ENCODE data around the gene GRIK5.
A peak's percentile ranks its signal among the peaks of the same experiment; 100 is the strongest.
"Not testable (repeated sequence)": the region's sequence is repeated elsewhere in the genome, so short reads cannot be mapped to it uniquely, and the experiment has no call there.

GRIK5 gene

DNA sequence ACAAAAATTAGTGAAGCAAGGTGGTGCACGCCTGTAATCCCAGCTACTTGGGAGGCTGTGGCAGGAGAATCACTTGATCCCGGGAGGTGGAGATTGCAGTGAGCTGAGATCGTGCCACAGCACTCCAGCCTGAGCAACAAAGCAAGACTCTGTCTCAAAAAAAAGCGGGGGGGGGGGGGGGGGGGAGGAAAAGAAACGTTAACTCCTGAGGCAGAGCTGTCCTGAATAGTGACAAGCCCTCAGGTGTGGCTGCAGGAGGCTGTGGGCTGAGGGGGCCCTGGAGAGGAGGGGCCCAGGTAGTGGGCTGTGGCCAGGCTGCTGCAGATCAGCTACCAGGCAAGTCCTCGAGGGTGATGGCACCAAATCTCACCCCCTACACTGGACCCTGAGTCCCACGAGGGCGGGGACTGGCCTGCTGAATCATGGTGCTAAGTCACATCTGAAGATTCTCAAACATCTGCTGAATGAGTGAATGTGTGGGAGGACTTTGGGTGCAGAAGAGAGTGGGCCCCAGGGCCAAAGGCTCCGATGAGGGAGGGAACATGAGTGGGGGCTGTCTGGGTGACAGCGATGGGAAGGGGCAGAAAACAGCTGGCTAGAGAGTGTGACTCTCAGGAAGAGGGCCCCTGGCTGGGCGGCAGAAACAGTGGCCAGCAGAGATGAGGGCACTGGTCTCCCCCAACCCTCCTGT lies 51.4 kb downstream of the GRIK5 start:
- Histone ChIP-seq H3K36me3 (ENCODE audit: insufficient read depth, low read length) (no peaks in the 10 kb centered on the region), H3K9ac (ENCODE audit: insufficient read length) (no peak overlapping the region), H3K27ac (no peak overlapping the region), H3K9me3 (ENCODE audit: low read depth, low read length) (no peaks in the 10 kb centered on the region), H3K4me3 (no peak overlapping the region)
- no peak for TF ChIP-seq FOXP2 (optimal IDR thresholded peaks at IDR 0.05; ENCODE audit: control extremely low read depth, extremely low read length, insufficient read depth)
- TF ChIP-seq EZH2 (IDR thresholded peaks at IDR 0.05), result no peak
- no peak for TF ChIP-seq POLR2AphosphoS5 (IDR thresholded peaks at IDR 0.05; ENCODE audit: borderline replicate concordance, low read depth, low read length)
- no peak for DNase-seq (ENCODE audit: low read depth, low spot score)

DNA sequence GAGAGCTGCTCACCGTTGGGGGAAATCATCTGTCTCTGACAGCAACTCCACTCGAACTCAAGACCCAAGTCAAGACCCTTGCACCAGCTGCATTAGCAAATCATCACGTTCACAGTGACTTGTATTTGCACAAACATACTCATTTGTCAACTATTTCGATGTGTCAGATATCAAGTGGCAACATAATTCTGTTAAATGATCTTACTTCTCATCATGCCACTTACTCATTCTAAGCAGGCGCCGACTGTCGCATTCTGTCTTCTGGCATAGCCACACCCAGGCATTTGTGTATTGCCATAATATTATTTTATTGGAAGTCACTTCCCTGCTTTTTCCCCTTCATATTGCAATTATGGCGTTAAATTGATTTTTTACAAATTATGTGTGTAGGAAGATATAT lies 53.0 kb downstream of the GRIK5 start:
- DNase-seq (ENCODE audit: low read depth, low spot score), result no peak
- Histone ChIP-seq H3K9ac (ENCODE audit: insufficient read length) (no peak overlapping the region), H3K27ac (no peak overlapping the region), H3K36me3 (ENCODE audit: insufficient read depth, low read length) (no peaks in the 10 kb centered on the region), H3K9me3 (ENCODE audit: low read depth, low read length) (no peaks in the 10 kb centered on the region), H3K4me3 (no peak overlapping the region)
- TF ChIP-seq FOXP2 (optimal IDR thresholded peaks at IDR 0.05; ENCODE audit: control extremely low read depth, extremely low read length, insufficient read depth) (no peak), POLR2AphosphoS5 (IDR thresholded peaks at IDR 0.05; ENCODE audit: borderline replicate concordance, low read depth, low read length) (no peak), EZH2 (IDR thresholded peaks at IDR 0.05) (no peak)

DNA sequence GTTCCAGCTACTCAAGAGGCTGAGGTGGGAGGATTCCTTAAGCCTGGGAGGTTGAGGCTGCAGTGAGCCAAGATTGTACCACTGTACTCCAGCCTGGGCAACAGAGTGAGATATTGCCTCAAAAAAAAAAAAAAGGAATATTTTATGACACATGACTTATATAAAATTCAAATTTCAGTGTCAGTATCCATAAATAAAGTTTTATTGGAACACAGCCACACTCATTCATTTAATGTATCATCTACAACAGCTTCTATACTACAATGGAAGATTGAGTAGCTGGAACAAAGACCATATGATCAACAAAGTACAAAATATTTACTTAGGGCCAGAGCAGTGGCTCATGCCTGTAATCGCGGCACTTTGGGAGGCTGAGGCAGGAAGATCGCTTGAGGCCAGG lies 57.3 kb downstream of the GRIK5 start:
- H3K27ac ChIP-seq, result 0 out of 2 replicates have a peak overlapping the region, but pooled peaks have one; percentile 13
- H3K9me3 ChIP-seq (ENCODE audit: low read depth, low read length); H3K4me3 ChIP-seq; H3K36me3 ChIP-seq (ENCODE audit: insufficient read depth, low read length); DNase-seq (ENCODE audit: low read depth, low spot score); H3K9ac ChIP-seq (ENCODE audit: insufficient read length): not testable (repeated sequence)

DNA sequence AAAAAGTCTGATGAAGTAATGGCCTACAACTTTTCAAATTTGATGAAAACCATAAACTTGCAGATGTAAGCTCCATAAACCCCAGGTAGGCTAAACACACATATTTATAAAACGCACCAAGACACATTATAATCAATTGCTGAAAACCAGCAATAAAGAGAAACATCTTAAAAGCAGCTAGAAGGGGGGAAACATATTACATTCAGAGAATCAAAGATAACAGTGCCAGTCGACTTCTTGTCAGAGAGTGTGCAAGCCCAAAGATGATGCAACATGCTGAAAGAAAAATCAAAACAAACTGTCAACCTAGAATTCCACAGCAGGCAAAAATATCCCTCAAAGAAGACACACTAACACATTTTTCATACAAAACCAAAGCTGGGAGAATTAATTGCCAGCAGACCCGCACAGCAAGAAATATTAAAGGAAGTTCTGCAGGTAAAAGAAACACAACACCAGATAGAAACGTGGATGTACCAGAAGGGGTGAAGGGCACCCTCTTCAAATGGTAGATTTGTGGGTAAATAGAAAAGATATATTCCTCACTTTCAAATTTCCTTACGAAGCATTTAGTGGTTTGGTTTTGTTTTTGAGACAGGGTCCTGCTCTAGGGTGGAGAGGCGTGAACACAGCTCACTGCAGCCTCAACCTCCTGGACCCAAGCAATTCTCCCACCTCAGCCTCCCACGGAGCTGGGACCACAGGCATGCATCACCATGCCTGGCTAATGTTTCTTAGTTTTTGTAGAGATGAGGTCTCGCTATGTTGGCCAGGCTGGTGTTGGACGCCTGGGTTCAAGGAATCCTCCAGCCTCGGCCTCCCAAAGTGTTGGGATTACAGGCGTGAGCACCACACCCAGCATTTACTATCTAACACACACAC lies 59.5 kb downstream of the GRIK5 start:
- H3K27ac ChIP-seq, result peak overlapping the region; percentile 99
- H3K36me3 ChIP-seq (ENCODE audit: insufficient read depth, low read length), result no peaks in the 10 kb centered on the region
- DNase-seq (ENCODE audit: low read depth, low spot score), result no peak
- H3K9me3 ChIP-seq (ENCODE audit: low read depth, low read length), result no peaks in the 10 kb centered on the region
- TF ChIP-seq POLR2AphosphoS5 (IDR thresholded peaks at IDR 0.05; ENCODE audit: borderline replicate concordance, low read depth, low read length) (no peak), FOXP2 (optimal IDR thresholded peaks at IDR 0.05; ENCODE audit: control extremely low read depth, extremely low read length, insufficient read depth) (no peak), EZH2 (IDR thresholded peaks at IDR 0.05) (no peak)
- H3K4me3 ChIP-seq, result peak overlapping the region; percentile 52; the same call in 1 of the 2 replicates
- H3K9ac ChIP-seq (ENCODE audit: insufficient read length), result peak overlapping the region; percentile 83

DNA sequence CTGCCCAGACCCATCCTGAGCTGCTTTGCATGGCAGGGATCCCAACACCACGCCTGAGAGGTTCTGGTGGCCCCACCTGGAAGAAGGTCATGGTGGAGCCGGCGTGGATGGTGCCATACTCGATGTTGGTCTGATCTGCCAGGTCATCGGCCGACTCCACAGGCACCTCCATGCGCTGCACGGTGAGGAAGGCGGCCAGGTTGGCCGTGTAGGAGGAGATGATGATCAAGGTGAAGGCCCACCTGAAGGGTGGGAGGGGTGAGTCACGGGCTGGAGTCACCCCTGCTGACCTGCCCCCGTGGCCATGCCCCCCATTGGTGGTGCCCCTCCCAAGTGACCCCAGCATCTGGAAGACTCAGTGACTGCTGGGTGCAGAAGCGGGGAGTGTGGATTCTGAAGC lies 63.4 kb downstream of the GRIK5 start:
- no peak for TF ChIP-seq FOXP2 (optimal IDR thresholded peaks at IDR 0.05; ENCODE audit: control extremely low read depth, extremely low read length, insufficient read depth)
- no peak for TF ChIP-seq POLR2AphosphoS5 (IDR thresholded peaks at IDR 0.05; ENCODE audit: borderline replicate concordance, low read depth, low read length)
- no peak for TF ChIP-seq EZH2 (IDR thresholded peaks at IDR 0.05)
- no peak overlapping the region for H3K4me3 ChIP-seq
- no peaks in the 10 kb centered on the region for H3K36me3 ChIP-seq (ENCODE audit: insufficient read depth, low read length)
- no peak overlapping the region for H3K9ac ChIP-seq (ENCODE audit: insufficient read length)
- H3K9me3 ChIP-seq (ENCODE audit: low read depth, low read length), result no peaks in the 10 kb centered on the region
- no peak overlapping the region for H3K27ac ChIP-seq
- no peak for DNase-seq (ENCODE audit: low read depth, low spot score)

DNA sequence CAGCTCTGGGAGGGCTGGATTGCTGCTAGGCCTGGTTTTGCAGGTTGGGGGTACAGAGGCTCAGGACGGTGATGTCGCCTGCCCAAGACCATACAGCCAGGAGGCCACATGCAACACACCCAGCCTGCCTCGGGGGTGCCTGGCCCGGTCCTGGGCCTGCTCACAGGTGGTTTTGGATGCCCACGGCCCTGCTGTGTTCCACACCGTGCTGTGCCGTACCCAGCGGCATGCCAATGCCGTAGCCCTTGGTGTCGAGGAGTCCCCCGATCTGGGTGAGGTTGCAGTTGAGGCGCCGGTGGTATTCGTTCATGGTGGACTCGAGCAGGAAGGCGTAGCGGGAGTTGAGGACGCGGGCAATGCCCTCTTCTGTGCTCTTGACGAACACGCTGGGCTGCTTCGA lies 64.5 kb downstream of the GRIK5 start:
- Histone ChIP-seq H3K36me3 (ENCODE audit: insufficient read depth, low read length) (no peaks in the 10 kb centered on the region), H3K27ac (no peak overlapping the region), H3K4me3 (no peak overlapping the region), H3K9me3 (ENCODE audit: low read depth, low read length) (no peaks in the 10 kb centered on the region), H3K9ac (ENCODE audit: insufficient read length) (no peak overlapping the region)
- no peak for DNase-seq (ENCODE audit: low read depth, low spot score)
- TF ChIP-seq POLR2AphosphoS5 (IDR thresholded peaks at IDR 0.05; ENCODE audit: borderline replicate concordance, low read depth, low read length) (no peak), FOXP2 (optimal IDR thresholded peaks at IDR 0.05; ENCODE audit: control extremely low read depth, extremely low read length, insufficient read depth) (no peak), EZH2 (IDR thresholded peaks at IDR 0.05) (no peak)

DNA sequence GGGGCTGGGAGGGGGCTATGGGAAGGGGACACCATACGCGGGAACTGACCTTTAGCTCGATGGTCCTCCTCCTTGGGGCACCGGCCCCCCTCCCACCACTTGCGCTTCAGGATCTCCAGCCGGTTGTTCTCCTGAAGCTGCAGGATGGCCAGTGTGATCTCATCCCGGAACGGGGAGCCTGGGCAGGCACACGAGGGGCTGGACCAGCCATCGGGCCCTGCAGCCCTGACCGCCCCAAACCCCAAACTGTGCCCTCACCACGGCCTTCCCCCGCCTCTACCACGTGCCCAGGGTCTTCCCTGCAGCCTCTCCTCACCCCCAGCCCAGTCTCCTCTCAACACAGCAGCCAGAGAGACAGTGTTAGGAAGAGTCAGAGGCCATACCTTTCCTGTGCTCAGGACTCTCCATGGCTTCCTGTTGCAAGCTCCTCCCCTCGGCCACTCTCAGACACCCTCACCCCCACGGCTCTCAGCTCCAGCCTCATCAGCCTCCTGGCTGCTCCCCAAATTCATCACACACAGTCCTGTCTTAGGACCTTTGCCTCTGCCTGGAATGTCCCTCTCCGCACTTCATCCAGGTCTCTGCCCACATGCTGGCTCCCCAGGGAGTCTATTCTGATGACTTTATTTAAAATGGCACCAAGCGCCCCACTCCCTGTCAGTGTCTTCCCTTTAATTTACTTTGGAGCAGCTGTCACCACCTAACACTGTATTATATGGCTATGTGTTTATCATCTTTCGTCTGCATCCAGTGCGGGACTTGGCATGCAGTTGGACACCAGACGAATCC lies 66.3 kb downstream of the GRIK5 start:
- H3K9me3 ChIP-seq (ENCODE audit: low read depth, low read length), result no peaks in the 10 kb centered on the region
- no peak overlapping the region for H3K9ac ChIP-seq (ENCODE audit: insufficient read length)
- TF ChIP-seq EZH2 (IDR thresholded peaks at IDR 0.05) (no peak), FOXP2 (optimal IDR thresholded peaks at IDR 0.05; ENCODE audit: control extremely low read depth, extremely low read length, insufficient read depth) (no peak)
- H3K36me3 ChIP-seq (ENCODE audit: insufficient read depth, low read length), result no peaks in the 10 kb centered on the region
- no peak overlapping the region for H3K27ac ChIP-seq
- no peak overlapping the region for H3K4me3 ChIP-seq
- DNase-seq (ENCODE audit: low read depth, low spot score), result no peak

DNA sequence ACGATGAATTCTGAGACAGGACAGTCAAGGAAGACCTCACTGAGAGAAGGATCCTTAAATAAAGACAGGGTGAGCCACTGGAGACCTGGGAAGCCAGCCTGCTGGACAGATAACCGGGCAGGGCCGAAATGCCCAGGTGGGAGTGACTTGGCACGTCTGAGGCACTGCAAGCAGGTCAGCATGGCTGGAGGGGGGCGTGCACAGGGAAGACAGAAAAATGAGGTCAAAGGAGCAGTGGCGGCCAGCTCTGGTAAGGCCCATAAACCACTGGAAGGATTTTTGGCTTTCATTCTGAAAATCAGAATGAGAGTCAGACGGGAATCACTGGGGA lies 70.2 kb downstream of the GRIK5 start:
- DNase-seq (ENCODE audit: low read depth, low spot score), result no peak
- H3K9ac ChIP-seq (ENCODE audit: insufficient read length), result no peak overlapping the region
- H3K4me3 ChIP-seq, result no peak overlapping the region
- H3K36me3 ChIP-seq (ENCODE audit: insufficient read depth, low read length), result no peaks in the 10 kb centered on the region
- TF ChIP-seq EZH2 (IDR thresholded peaks at IDR 0.05), result no peak
- TF ChIP-seq FOXP2 (optimal IDR thresholded peaks at IDR 0.05; ENCODE audit: control extremely low read depth, extremely low read length, insufficient read depth), result no peak
- no peak for TF ChIP-seq POLR2AphosphoS5 (IDR thresholded peaks at IDR 0.05; ENCODE audit: borderline replicate concordance, low read depth, low read length)
- no peaks in the 10 kb centered on the region for H3K9me3 ChIP-seq (ENCODE audit: low read depth, low read length)
- H3K27ac ChIP-seq, result no peak overlapping the region
